ENCODE data around the gene FAM9B. TPM values are rescaled to one million over a fixed set of nuclear protein-coding genes. Genes with fewer than 3 reads are reported as not detected.

The FAM9B gene
- total and polyA plus RNA-seq, 2 of the 4 experiments (the other 2 are of a cell fraction), result not detected

DNA sequence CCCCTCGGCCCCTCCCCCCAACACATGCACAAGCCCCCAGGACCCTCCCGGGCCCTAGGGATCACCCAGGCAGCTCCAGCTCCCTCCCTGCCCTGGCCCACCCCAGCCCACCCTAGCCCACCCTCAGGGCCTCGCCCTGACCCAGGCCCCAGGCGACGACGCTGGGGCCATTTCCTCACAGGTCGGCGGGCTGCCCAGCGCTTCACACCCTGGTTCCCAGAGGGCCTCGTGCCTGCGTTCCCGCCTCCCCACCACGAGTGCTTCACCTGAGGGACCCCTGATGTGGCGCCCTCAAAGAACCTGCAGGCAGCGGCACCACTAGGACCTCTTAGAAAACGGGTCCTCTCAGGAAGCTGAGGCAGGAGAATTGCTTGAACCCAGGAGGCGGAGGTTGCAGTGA is 341 bp downstream of the FAM9B start:
- Histone ChIP-seq H3K79me1 (ENCODE audit: low read depth in 1 of 2, low read length in 2 of 2) (no peaks in the 10 kb centered on the region), H4K91ac (ENCODE audit: insufficient read depth, low read depth, low read length) (no peak overlapping the region), H2AK5ac (ENCODE audit: low read depth, low read length) (no peak overlapping the region), H3K4me1 (ENCODE audit: control insufficient read depth, insufficient read depth, low read length) (no peaks in the 10 kb centered on the region), H2BK15ac (ENCODE audit: low read depth, low read length) (no peak overlapping the region), H3K36me3 (ENCODE audit: control insufficient read depth, insufficient read depth, low read length) (no peaks in the 10 kb centered on the region), H3K27me3 (ENCODE audit: control insufficient read depth, insufficient read depth, low read length) (no peaks in the 10 kb centered on the region), H3K56ac (ENCODE audit: extremely low read depth, insufficient read depth, low read length) (no peak overlapping the region), H4K8ac (ENCODE audit: low read depth in 2 of 2, low read length in 2 of 2) (no peak overlapping the region), H2AK9ac (replicated peaks; ENCODE audit: low read depth, low read length, poor library complexity) (no peak overlapping the region), H3K14ac (replicated peaks; ENCODE audit: low read depth, low read length) (no peak overlapping the region), H2AFZ (replicated peaks; ENCODE audit: low read length, poor library complexity) (no peak overlapping the region), H3K18ac (ENCODE audit: low read depth, low read length) (no peak overlapping the region), H3K9me3 (ENCODE audit: control insufficient read depth, insufficient read depth, low read length) (no peaks in the 10 kb centered on the region), H3K9ac (ENCODE audit: low read depth, low read length) (no peak overlapping the region), H2BK5ac (ENCODE audit: low read depth, low read length, poor library complexity, severe bottlenecking) (no peak overlapping the region), H4K5ac (ENCODE audit: low read depth, low read length) (no peak overlapping the region), H3K4me3 (ENCODE audit: insufficient read depth, low read depth, low read length) (no peak overlapping the region), H4K20me1 (ENCODE audit: insufficient read depth, low read length) (no peaks in the 10 kb centered on the region), H3K4ac (ENCODE audit: low read depth, low read length) (no peak overlapping the region), H3K27ac (ENCODE audit: insufficient read depth, low read length) (no peak overlapping the region), H3K9me1 (ENCODE audit: insufficient read depth, low read length) (no peaks in the 10 kb centered on the region), H2BK20ac (ENCODE audit: low read depth, low read length) (no peak overlapping the region), H2BK120ac (ENCODE audit: low read depth, low read length) (no peak overlapping the region), H3K23ac (ENCODE audit: low read depth, low read length) (no peak overlapping the region), H3K4me2 (ENCODE audit: low read depth, low read length) (no peak overlapping the region)
- no peak for ATAC-seq (ENCODE audit: low read depth)
- intact Hi-C loops (cut with micrococcal nuclease), result no loop called here
- POLR2A ChIA-PET (ENCODE audit: unreplicated experiment), result no interaction called here
- 80% methylated on average over 2 of the region's 17 CpGs; no CpG with 5 or more reads in 1 of the 2 experiments for WGBS, 2 experiments (ENCODE audit: extremely low coverage in 2 of 2, insufficient read length in 1 of 2)
- dilution Hi-C loops (cut with HindIII; ENCODE audit: low sequenced_read_pairs, unreplicated experiment), result no loop called here
- in situ Hi-C loops (cut with MboI; ENCODE audit: low sequenced_read_pairs), result no loop called here
- DNase-seq, result no peak
- TF ChIP-seq MXI1 (IDR thresholded peaks at IDR 0.05; ENCODE audit: borderline replicate concordance, low read depth, low read length) (no peak), RCOR1 (IDR thresholded peaks at IDR 0.05; ENCODE audit: insufficient replicate concordance, low read length) (no peak), SMC3 (IDR thresholded peaks at IDR 0.05; ENCODE audit: low read depth, low read length) (no peak), USF2 (IDR thresholded peaks at IDR 0.05; ENCODE audit: low read depth, low read length) (no peak), BHLHE40 (IDR thresholded peaks at IDR 0.05; ENCODE audit: low read depth, low read length) (no peak), NFE2L2 (IDR thresholded peaks at IDR 0.05; ENCODE audit: low read depth, low read length) (no peak), CEBPB (IDR thresholded peaks at IDR 0.05; ENCODE audit: low read depth, low read length) (no peak), MAZ (IDR thresholded peaks at IDR 0.05; ENCODE audit: borderline replicate concordance, low read depth, low read length) (no peak), RAD21 (IDR thresholded peaks at IDR 0.05; ENCODE audit: low read length) (no peak), POLR2A (IDR thresholded peaks at IDR 0.05; ENCODE audit: low read depth, low read length) (no peak), FOS (IDR thresholded peaks at IDR 0.05; ENCODE audit: low read depth, low read length) (no peak), CHD1 (IDR thresholded peaks at IDR 0.05; ENCODE audit: low read depth, low read length) (no peak), MAFK (IDR thresholded peaks at IDR 0.05; ENCODE audit: low read depth, low read length) (no peak)
- TF ChIP-seq, protein P1, sequence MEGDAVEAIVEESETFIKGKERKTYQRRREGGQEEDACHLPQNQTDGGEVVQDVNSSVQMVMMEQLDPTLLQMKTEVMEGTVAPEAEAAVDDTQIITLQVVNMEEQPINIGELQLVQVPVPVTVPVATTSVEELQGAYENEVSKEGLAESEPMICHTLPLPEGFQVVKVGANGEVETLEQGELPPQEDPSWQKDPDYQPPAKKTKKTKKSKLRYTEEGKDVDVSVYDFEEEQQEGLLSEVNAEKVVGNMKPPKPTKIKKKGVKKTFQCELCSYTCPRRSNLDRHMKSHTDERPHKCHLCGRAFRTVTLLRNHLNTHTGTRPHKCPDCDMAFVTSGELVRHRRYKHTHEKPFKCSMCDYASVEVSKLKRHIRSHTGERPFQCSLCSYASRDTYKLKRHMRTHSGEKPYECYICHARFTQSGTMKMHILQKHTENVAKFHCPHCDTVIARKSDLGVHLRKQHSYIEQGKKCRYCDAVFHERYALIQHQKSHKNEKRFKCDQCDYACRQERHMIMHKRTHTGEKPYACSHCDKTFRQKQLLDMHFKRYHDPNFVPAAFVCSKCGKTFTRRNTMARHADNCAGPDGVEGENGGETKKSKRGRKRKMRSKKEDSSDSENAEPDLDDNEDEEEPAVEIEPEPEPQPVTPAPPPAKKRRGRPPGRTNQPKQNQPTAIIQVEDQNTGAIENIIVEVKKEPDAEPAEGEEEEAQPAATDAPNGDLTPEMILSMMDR (conservative IDR thresholded peaks at IDR 0.05; ENCODE audit: low read depth, low read length), result no peak
- CTCF ChIA-PET, result no interaction called here
- no TSS peak for BruUV-seq (replicated peaks)
